Thyroid gland (tissue), 4 donors: ENCODE measurements around the gene KISS1R.

Source experiments
- POLR2A ChIP-seq, 2 donors: fragments of 450-650 bp; IDR thresholded peaks; one replicate each; pipeline ENCODE4 v1.6.1; 2017; ENCODE audit warnings: antibody characterized with exemption in 2 of 2, mild to moderate bottlenecking in 2 of 2, moderate library complexity in 1 of 2
- TF ChIP-seq, protein P1 (sequence below), 6 experiments: fragments of 200-600 bp in 3 of 6; fragments of 450-650 bp in 3 of 6; sonication (generic) in 3 of 6; IDR thresholded peaks; one replicate each; pipeline ENCODE4 v1.5.1; 2016 to 2019; ENCODE audit warnings: antibody characterized with exemption in 6 of 6, mild to moderate bottlenecking in 2 of 6, inconsistent platforms in 1 of 6, moderate library complexity in 1 of 6

GRCh38 chr19:937259-937694 lies 20.1 kb downstream of the KISS1R start:
- TF ChIP-seq POLR2A (IDR thresholded peaks at IDR 0.05): no peak
- TF ChIP-seq, protein P1, sequence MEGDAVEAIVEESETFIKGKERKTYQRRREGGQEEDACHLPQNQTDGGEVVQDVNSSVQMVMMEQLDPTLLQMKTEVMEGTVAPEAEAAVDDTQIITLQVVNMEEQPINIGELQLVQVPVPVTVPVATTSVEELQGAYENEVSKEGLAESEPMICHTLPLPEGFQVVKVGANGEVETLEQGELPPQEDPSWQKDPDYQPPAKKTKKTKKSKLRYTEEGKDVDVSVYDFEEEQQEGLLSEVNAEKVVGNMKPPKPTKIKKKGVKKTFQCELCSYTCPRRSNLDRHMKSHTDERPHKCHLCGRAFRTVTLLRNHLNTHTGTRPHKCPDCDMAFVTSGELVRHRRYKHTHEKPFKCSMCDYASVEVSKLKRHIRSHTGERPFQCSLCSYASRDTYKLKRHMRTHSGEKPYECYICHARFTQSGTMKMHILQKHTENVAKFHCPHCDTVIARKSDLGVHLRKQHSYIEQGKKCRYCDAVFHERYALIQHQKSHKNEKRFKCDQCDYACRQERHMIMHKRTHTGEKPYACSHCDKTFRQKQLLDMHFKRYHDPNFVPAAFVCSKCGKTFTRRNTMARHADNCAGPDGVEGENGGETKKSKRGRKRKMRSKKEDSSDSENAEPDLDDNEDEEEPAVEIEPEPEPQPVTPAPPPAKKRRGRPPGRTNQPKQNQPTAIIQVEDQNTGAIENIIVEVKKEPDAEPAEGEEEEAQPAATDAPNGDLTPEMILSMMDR (IDR thresholded peaks at IDR 0.05): no peak
